Right lobe of liver (tissue), 6 donors: Measurements from ENCODE around the gene IQSEC1. TPM values are rescaled to one million over a fixed set of nuclear protein-coding genes. Genes with fewer than 3 reads are reported as not detected.

Source experiments
- ATAC-seq, 4 donors: fragments of 200-7000 bp; cut with Tn5 transposase; one replicate each; pipeline ENCODE4 v1.9.1; 2020; ENCODE audit warnings: mild to moderate bottlenecking in 4 of 4, moderate library complexity in 4 of 4
- DNase-seq, 3 donors: peaks; one replicate each; pipeline ENCODE4 v3.0.0-alpha.2; 2020
- H3K27ac ChIP-seq, 3 donors: fragments of 200-600 bp; one replicate each; pipeline ENCODE4 v1.8.0; 2022
- H3K27me3 ChIP-seq, 2 donors: fragments of 200-600 bp; one replicate each; pipeline ENCODE4 v1.8.0; 2022
- H3K36me3 ChIP-seq, 4 donors: fragments of 200-600 bp; sonication (generic) in 1 of 4; one replicate each; pipeline versions ENCODE4 v1.5.1 to v1.8.0; 2017 to 2022; ENCODE audit warnings: control low read depth in 1 of 4
- H3K4me1 ChIP-seq, 4 donors: fragments of 200-600 bp; sonication (generic) in 1 of 4; one replicate each; pipeline versions ENCODE4 v1.5.1 to v1.8.0; 2017 to 2022; ENCODE audit warnings: control low read depth in 1 of 4
- H3K4me3 ChIP-seq, 3 donors: fragments of 200-600 bp; one replicate each; pipeline ENCODE4 v1.8.0; 2022
- H3K9me3 ChIP-seq, 4 donors: fragments of 200-600 bp; sonication (generic) in 1 of 4; one replicate each; pipeline versions ENCODE4 v1.5.1 to v1.8.0; 2017 to 2022; ENCODE audit warnings: control low read depth in 1 of 4
- POLR2A ChIP-seq: fragments of 450-650 bp; IDR thresholded peaks from one replicate; pipeline ENCODE4 v1.6.1; 2017; ENCODE audit warnings: antibody characterized with exemption, mild to moderate bottlenecking
- WGBS: methylation state at CpG from one replicate; pipeline ENCODE4 v1.1.6; 2018; ENCODE audit warnings: low coverage, low lambda C conversion rate; ENCODE audit not compliant: insufficient coverage; ENCODE audit errors: missing lambda C conversion rate; 5-methylcytosine and 5-hydroxymethylcytosine counted together
- intact Hi-C, 2 donors: fragments of 100-400 bp; cut with DNase I; formaldehyde crosslinking; loops; one replicate each; pipeline versions ENCODE4 v1.11.2 to v1.14.1; 2022
- total RNA-seq, 6 experiments: library from RNA; depleted of rRNA in 2 of 6; stranded (reverse); fragments of >200 nt in 2 of 6; fragmentation: NEBNext Ultra II Directional in 3 of 6; extraction: Animal tissue kit (Norgen Biotek cat#: 25700) in 3 of 6; gene quantifications; one replicate each; pipeline versions ENCODE4 v1.1.0 to v1.2.4, GENCODE V29; 2016 to 2023
- TF ChIP-seq, protein P1 (sequence below), 4 donors: fragments of 200-600 bp in 3 of 4; fragments of 450-650 bp in 1 of 4; IDR thresholded peaks; one replicate each; pipeline versions ENCODE4 v1.5.1 to v1.8.0; 2016 to 2022; ENCODE audit warnings: antibody characterized with exemption in 4 of 4, mild to moderate bottlenecking in 2 of 4
- donor health status: DM: no; HTN: yes; CAD: no.
- donor health status: DM: no; HTN: no; CAD: no.
- donor health status: DM: no; HTN: no; CAD: no.
- donor health status: DM: no; HTN: yes; CAD: no.
- donor health status: DM: no; HTN: yes; CAD: no.

IQSEC1 gene
- total RNA-seq, 6 experiments from 2014 or later, result 32.1 to 61.3 (median 48.9) TPM

DNA sequence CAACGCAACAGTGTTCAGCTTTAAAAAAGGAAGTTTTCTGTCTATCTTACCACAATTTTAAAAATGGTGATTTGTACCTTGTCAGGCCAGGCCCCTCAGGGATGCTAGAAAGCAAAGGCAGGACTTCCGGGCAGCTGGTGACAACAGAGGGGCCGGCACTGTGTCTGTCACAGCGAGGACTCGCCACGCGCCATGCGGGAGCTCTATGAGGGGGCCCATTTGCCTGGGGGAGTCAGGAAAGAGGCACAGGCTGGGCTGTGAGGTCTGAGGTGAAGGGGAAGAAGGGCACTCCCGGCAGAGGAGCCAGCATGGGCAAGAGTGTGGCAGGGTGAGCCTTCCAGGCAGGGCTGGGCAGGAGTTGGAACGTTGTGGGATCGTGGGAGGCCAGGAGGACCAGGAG is 7.0 kb downstream of the IQSEC1 start:
- TF ChIP-seq POLR2A, result no peak
- TF ChIP-seq, protein P1, sequence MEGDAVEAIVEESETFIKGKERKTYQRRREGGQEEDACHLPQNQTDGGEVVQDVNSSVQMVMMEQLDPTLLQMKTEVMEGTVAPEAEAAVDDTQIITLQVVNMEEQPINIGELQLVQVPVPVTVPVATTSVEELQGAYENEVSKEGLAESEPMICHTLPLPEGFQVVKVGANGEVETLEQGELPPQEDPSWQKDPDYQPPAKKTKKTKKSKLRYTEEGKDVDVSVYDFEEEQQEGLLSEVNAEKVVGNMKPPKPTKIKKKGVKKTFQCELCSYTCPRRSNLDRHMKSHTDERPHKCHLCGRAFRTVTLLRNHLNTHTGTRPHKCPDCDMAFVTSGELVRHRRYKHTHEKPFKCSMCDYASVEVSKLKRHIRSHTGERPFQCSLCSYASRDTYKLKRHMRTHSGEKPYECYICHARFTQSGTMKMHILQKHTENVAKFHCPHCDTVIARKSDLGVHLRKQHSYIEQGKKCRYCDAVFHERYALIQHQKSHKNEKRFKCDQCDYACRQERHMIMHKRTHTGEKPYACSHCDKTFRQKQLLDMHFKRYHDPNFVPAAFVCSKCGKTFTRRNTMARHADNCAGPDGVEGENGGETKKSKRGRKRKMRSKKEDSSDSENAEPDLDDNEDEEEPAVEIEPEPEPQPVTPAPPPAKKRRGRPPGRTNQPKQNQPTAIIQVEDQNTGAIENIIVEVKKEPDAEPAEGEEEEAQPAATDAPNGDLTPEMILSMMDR (IDR thresholded peaks at IDR 0.05), result no peak
- H3K27me3 ChIP-seq, result no peaks in the 10 kb centered on the region
- 91% methylated on average over 6 of the region's 11 CpGs for WGBS

DNA sequence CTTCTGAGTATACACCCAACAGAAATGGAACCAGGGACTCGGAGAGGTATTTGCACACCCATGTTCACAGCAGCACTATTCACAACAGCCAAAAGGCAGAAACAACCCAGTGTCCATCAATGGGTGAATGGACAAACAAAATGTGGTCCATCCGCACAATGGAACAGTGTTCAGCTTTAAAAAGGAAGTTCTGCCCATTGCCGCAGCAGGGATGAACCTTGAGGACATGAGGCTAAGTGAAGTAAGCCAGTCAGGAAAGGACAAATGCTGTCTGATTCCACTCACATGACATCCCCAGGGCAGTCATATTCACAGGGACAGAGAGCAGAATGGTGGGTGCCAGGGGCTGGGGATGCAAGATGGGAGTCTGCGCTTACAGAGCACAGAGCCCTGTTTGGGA is 7.5 kb downstream of the IQSEC1 start:
- Histone ChIP-seq H3K9me3 (no peaks in the 10 kb centered on the region), H3K27ac (no peak overlapping the region), H3K27me3 (no peaks in the 10 kb centered on the region), H3K4me3 (no peak overlapping the region), H3K36me3 (no peaks in the 10 kb centered on the region), H3K4me1 (no peaks in the 10 kb centered on the region)
- 55% methylated on average over 3 of the region's 4 CpGs for WGBS
- DNase-seq, result no peak
- TF ChIP-seq, protein P1 (IDR thresholded peaks at IDR 0.05), result no peak
- no peak for TF ChIP-seq POLR2A
- intact Hi-C loops, result no loop called here
- no peak for ATAC-seq

More for the DNA sequence above, 7.0 kb downstream of the IQSEC1 start:
- ATAC-seq (no peak), DNase-seq (no peak)
- intact Hi-C loops, result no loop called here
- no peaks in the 10 kb centered on the region for H3K4me1 ChIP-seq
- no peaks in the 10 kb centered on the region for H3K9me3 ChIP-seq
- no peak overlapping the region for H3K4me3 ChIP-seq
- H3K36me3 ChIP-seq, result no peaks in the 10 kb centered on the region
- H3K27ac ChIP-seq, result no peak overlapping the region

DNA sequence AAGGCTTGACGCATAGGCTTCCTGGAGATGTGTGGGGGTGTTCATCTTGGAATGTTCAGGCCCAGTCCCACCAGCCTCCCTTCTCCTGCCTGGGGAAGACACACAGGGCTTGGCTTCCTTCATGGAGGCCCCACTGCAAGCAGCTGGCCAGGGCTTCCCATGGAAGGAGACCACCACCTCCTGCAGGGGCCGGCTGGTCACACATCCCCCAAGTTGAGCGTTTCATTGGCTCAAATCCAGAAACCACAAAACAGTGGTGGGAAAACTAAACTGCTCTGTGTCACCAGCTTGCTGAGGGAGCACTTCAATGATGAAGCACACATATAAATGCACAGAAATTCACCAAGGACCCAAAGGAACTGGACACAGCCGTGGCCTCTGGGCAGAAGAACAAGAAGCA is 8.3 kb downstream of the IQSEC1 start:
- Histone ChIP-seq H3K36me3 (no peaks in the 10 kb centered on the region), H3K4me1 (no peaks in the 10 kb centered on the region), H3K4me3 (no peak overlapping the region), H3K27me3 (no peaks in the 10 kb centered on the region), H3K27ac (no peak overlapping the region), H3K9me3 (no peaks in the 10 kb centered on the region)
- TF ChIP-seq, protein P1 (IDR thresholded peaks at IDR 0.05), result no peak
- no peak for TF ChIP-seq POLR2A
- ATAC-seq (no peak), DNase-seq (no peak)
- WGBS, result 80% methylated on average over 3 of the region's 4 CpGs
- intact Hi-C loops, result no loop called here

GRCh38 chr3:13064159-13064868 is 8.9 kb downstream of the IQSEC1 start:
- WGBS, result 82% methylated on average over 8 of the region's 12 CpGs
- Histone ChIP-seq H3K4me3 (no peak overlapping the region), H3K27me3 (no peaks in the 10 kb centered on the region), H3K9me3 (no peaks in the 10 kb centered on the region), H3K27ac (no peak overlapping the region), H3K4me1 (no peaks in the 10 kb centered on the region), H3K36me3 (no peaks in the 10 kb centered on the region)
- no peak for DNase-seq
- intact Hi-C loops, result no loop called here
- no peak for ATAC-seq
- TF ChIP-seq, protein P1 (IDR thresholded peaks at IDR 0.05), result no peak
- TF ChIP-seq POLR2A, result no peak
